A549 (cell line): Measurements from ENCODE around the gene RANBP17. TPM values are rescaled to one million over a fixed set of nuclear protein-coding genes. Genes with fewer than 3 reads are reported as not detected.

Source experiments
- ATAC-seq, 2 experiments: fragments of 200-7000 bp in 1 of 2; fragments of >200 bp in 1 of 2; cut with Nextera tagmentation in 1 of 2; cut with Tn5 transposase in 1 of 2; 3 replicates each; pipeline versions ENCODE4 v1.8.0 to v1.9.1; 2018 to 2020; ENCODE audit warnings: mild to moderate bottlenecking in 1 of 2, moderate library complexity in 1 of 2
- CTCF ChIA-PET: fragments of 300-600 bp; sonication (Branson Sonifier 250); formaldehyde crosslinking; extraction: SDS; loops from one replicate; lab custom pipeline; 2021; ENCODE audit warnings: antibody characterized with exemption, inconsistent platforms; lab: Yijun Ruan, JAX
- POLR2A ChIA-PET: fragments of 350-600 bp; formaldehyde crosslinking; extraction: SDS; loops from one replicate; lab custom pipeline; 2021; ENCODE audit warnings: antibody characterized with exemption, inconsistent platforms; lab: Yijun Ruan, JAX
- DNase-seq, 2 experiments: peaks; one replicate each; pipeline versions ENCODE4 v3.0.0 to v3.0.0-alpha.2; 2011 to 2016; ENCODE audit warnings: low read depth in 1 of 2, low spot score in 1 of 2
- FAIRE-seq: peaks from 2 replicates; lab custom pipeline; 2011; peaks lifted over from hg19 to GRCh38; lab: Jason Lieb, UNC
- H3K27ac ChIP-seq, 2 experiments: fragments of >200 bp; sonication (Bioruptor Twin); formaldehyde crosslinking; 3 replicates each; pipeline ENCODE4 v1.5.1; 2016 to 2017
- H3K4me1 ChIP-seq: fragments of >200 bp; sonication (Bioruptor Twin); formaldehyde crosslinking; 3 replicates; pipeline ENCODE4 v1.6.1; 2016
- H3K4me2 ChIP-seq: fragments of >200 bp; sonication (Bioruptor Twin); formaldehyde crosslinking; 3 replicates; pipeline ENCODE4 v1.6.1; 2016
- H3K4me3 ChIP-seq: fragments of >200 bp; sonication (Bioruptor Twin); formaldehyde crosslinking; 3 replicates; pipeline ENCODE4 v1.5.1; 2016
- H3K9me3 ChIP-seq: fragments of >200 bp; sonication (Bioruptor Twin); formaldehyde crosslinking; 3 replicates; pipeline ENCODE4 v1.6.1; 2016
- CBX2 ChIP-seq: fragments of 200-600 bp; sonication (generic); IDR thresholded peaks from 2 replicates; pipeline ENCODE4 v1.6.1; 2016; ENCODE audit warnings: low read depth, mild to moderate bottlenecking, borderline replicate concordance
- CHD2 ChIP-seq: fragments of 150-350 bp; IDR thresholded peaks from 2 replicates; pipeline ENCODE4 v1.6.1; 2014; ENCODE audit warnings: low read length; ENCODE audit not compliant: partially characterized antibody
- KDM5A ChIP-seq: fragments of 200-600 bp; sonication (generic); IDR thresholded peaks from 2 replicates; pipeline ENCODE4 v1.6.1; 2016; ENCODE audit warnings: antibody characterized with exemption, mild to moderate bottlenecking
- MYC ChIP-seq: IDR thresholded peaks from 2 replicates; pipeline ENCODE4 v1.6.1; 2012; ENCODE audit warnings: mild to moderate bottlenecking, inconsistent platforms, low read length, improper control_type of control experiment, borderline replicate concordance
- POLR2A ChIP-seq: IDR thresholded peaks from 2 replicates; pipeline ENCODE4 v1.6.1; 2012; ENCODE audit warnings: mild to moderate bottlenecking, low read length
- RCOR1 ChIP-seq: fragments of 150-350 bp; IDR thresholded peaks from 2 replicates; pipeline ENCODE4 v1.6.1; 2014; ENCODE audit warnings: antibody characterized with exemption, low read length, low read depth
- RFX5 ChIP-seq: fragments of 450-650 bp; IDR thresholded peaks from 2 replicates; pipeline ENCODE4 v1.7.1; 2014; ENCODE audit warnings: antibody characterized with exemption, mild to moderate bottlenecking, moderate library complexity
- RNF2 ChIP-seq: fragments of 200-600 bp; sonication (generic); IDR thresholded peaks from 2 replicates; pipeline ENCODE4 v1.6.1; 2016; ENCODE audit warnings: low read depth, mild to moderate bottlenecking, antibody characterized with exemption, moderate library complexity, borderline replicate concordance
- ZSCAN20 ChIP-seq: fragments of 250-450 bp; sonication (Bioruptor Pico); IDR thresholded peaks from 2 replicates; pipeline ENCODE4 v1.8.0; 2022; ENCODE audit warnings: mild to moderate bottlenecking, moderate library complexity
- WGBS: methylation state at CpG from one replicate; pipeline ENCODE4 v1.1.6; 2017; ENCODE audit errors: missing lambda C conversion rate; 5-methylcytosine and 5-hydroxymethylcytosine counted together
- polyA plus RNA-seq, 4 experiments: library from polyadenylated mRNA; depleted of rRNA in 3 of 4; stranded (reverse); fragments of >200 nt; fragmentation: RNase III in 1 of 4; extraction: RNeasy Plus Mini Kit Qiagen cat#74134 plus additional on column Dnase treatment in 1 of 4; gene quantifications; 2 replicates in 3 of 4; 3 replicates in 1 of 4; pipeline ENCODE4 v1.2.3, GENCODE V29; 2011 to 2017
- TF ChIP-seq, protein P1 (sequence below): fragments of 200-600 bp; sonication (generic); IDR thresholded peaks from 2 replicates; pipeline ENCODE4 v1.6.1; 2016; ENCODE audit warnings: antibody characterized with exemption, mild to moderate bottlenecking, moderate library complexity
- TF ChIP-seq, protein P2 (sequence below): IDR thresholded peaks from 2 replicates; pipeline ENCODE4 v1.6.1; 2012
- TF ChIP-seq, protein P3 (sequence below): IDR thresholded peaks from 2 replicates; pipeline ENCODE4 v1.6.1; 2012; ENCODE audit warnings: low read depth, borderline replicate concordance
- TF ChIP-seq, protein P4 (sequence below): IDR thresholded peaks from 2 replicates; pipeline ENCODE4 v1.6.1; 2012
- TF ChIP-seq, protein P5 (sequence below): fragments of >200 bp; sonication (Bioruptor Twin); formaldehyde crosslinking; IDR thresholded peaks from 3 replicates; pipeline ENCODE4 v1.5.1; 2016
- TF ChIP-seq, protein P6 (sequence below): fragments of 250-450 bp; sonication (Bioruptor Pico); IDR thresholded peaks from 2 replicates; pipeline ENCODE4 v1.5.0; 2020; ENCODE audit warnings: low read depth, mild to moderate bottlenecking, moderate library complexity
- TF ChIP-seq, protein P7 (sequence below): fragments of 450-650 bp; IDR thresholded peaks from 2 replicates; pipeline ENCODE4 v1.6.1; 2014; ENCODE audit warnings: antibody characterized with exemption
- TF ChIP-seq, protein P8 (sequence below): fragments of >200 bp; sonication (Bioruptor Twin); formaldehyde crosslinking; IDR thresholded peaks from 2 replicates; pipeline ENCODE4 v1.6.1; 2016

Gene RANBP17
- polyA plus RNA-seq, 2 of the 4 experiments (the other 2 are of a cell fraction) = 3.4 to 9.2 TPM

DNA sequence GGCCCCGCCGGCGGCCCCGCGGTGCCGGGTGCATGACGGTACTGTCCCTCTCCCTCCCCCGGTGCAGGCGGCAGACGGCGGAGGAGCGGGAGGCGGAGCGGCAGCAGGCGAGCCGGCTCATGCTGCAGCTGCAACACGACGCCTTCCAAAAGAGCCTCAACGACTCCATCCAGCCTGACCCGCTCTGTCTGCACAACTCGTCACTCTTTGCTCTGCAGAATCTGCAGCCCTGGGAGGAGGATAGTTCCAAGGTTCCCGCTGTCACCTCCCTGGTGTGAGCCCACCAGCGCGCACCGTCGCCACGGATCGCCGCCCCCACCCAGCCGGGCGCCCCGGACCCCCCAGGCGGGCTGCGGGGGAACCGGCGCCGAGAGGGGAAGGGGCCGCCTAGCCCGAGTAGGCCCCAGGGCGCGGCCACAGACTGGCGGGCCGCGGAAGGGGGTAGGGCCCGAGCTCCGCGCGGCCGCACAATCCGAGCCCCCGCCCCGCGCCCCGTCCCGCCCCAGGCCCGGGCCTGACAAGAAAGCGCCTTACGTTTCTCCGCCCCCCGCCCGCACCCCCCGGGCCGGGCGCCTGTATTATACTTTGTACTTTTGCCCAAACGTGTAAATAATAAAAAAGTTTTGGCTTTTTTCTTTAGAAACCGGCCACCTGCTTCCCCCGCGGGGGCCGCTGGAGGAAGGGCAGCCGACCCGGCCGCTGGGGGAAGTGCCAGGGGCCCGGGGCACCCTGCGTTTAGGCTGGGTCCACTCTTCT, 449.7 kb downstream of the RANBP17 start:
- Histone ChIP-seq H3K9me3 (no peaks in the 10 kb centered on the region), H3K4me2 (peak overlapping the region; percentile 44; the same call in 1 of the 3 replicates), H3K4me3 (no peak overlapping the region), H3K4me1 (no peaks in the 10 kb centered on the region), H3K27ac (no peak overlapping the region)
- FAIRE-seq (no peak), ATAC-seq (peak; percentile 26 to 41; a peak in 2 of 6 replicates), DNase-seq (no peak)
- WGBS = 64% methylated on average over 30 of the region's 74 CpGs
- ChIA-PET CTCF (no interaction called here), POLR2A (no interaction called here)
- TF ChIP-seq, protein P1, sequence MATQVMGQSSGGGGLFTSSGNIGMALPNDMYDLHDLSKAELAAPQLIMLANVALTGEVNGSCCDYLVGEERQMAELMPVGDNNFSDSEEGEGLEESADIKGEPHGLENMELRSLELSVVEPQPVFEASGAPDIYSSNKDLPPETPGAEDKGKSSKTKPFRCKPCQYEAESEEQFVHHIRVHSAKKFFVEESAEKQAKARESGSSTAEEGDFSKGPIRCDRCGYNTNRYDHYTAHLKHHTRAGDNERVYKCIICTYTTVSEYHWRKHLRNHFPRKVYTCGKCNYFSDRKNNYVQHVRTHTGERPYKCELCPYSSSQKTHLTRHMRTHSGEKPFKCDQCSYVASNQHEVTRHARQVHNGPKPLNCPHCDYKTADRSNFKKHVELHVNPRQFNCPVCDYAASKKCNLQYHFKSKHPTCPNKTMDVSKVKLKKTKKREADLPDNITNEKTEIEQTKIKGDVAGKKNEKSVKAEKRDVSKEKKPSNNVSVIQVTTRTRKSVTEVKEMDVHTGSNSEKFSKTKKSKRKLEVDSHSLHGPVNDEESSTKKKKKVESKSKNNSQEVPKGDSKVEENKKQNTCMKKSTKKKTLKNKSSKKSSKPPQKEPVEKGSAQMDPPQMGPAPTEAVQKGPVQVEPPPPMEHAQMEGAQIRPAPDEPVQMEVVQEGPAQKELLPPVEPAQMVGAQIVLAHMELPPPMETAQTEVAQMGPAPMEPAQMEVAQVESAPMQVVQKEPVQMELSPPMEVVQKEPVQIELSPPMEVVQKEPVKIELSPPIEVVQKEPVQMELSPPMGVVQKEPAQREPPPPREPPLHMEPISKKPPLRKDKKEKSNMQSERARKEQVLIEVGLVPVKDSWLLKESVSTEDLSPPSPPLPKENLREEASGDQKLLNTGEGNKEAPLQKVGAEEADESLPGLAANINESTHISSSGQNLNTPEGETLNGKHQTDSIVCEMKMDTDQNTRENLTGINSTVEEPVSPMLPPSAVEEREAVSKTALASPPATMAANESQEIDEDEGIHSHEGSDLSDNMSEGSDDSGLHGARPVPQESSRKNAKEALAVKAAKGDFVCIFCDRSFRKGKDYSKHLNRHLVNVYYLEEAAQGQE = no peak
- TF ChIP-seq, protein P2, sequence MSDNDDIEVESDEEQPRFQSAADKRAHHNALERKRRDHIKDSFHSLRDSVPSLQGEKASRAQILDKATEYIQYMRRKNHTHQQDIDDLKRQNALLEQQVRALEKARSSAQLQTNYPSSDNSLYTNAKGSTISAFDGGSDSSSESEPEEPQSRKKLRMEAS = peak; percentile 60
- TF ChIP-seq, protein P3, sequence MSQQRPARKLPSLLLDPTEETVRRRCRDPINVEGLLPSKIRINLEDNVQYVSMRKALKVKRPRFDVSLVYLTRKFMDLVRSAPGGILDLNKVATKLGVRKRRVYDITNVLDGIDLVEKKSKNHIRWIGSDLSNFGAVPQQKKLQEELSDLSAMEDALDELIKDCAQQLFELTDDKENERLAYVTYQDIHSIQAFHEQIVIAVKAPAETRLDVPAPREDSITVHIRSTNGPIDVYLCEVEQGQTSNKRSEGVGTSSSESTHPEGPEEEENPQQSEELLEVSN = peak; percentile 55; the same call in 1 of the 2 replicates

DNA sequence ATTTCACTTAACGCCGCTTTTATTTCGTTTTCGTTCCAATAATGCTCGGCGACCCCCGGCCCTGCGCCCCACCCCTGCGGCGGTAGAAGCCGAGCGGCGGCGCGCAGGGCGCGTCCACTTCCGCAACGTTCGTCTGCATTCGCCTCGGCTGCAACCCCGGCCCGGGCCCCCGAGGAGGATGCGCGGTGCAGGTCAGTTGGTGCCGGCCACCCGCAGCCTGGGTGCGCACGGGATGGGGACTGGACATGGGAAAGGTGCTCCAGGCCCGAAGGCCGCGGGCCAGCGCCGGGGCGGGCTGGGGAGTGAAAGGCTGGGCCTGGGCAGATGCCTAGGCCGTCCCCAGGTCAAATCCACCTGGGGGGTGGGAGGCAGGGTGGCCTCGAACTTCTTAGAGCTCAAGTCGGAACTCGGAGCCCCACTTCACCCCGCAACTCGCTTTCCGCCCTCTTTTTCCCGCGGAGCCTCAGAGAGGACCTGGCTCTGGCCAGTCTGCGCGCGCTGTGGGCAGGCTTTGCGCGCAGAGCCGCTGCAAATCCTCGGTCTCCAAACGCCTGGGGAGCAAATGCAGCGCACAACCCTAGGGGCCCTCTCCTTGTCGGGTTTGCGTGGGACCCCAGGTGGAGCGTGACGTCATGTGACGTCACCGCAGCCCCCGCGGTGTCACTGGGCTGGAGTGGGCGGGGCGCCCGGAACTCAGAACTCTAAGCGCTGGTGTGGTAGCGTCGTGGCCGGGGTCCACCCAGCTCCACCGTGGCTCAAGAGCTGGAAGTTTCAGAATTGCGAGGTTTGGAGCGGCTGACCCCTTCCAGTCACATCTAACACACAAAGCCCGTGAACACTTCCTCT, 450.5 kb downstream of the RANBP17 start:
- ChIA-PET POLR2A (no interaction called here), CTCF (no interaction called here)
- peak in 1 of 2 experiments; percentile 38; a peak in 2 of 6 replicates for ATAC-seq
- Histone ChIP-seq H3K4me3 (no peak overlapping the region), H3K4me1 (no peaks in the 10 kb centered on the region), H3K27ac (no peak overlapping the region), H3K9me3 (no peaks in the 10 kb centered on the region), H3K4me2 (peak overlapping the region; percentile 32; the same call in 1 of the 3 replicates)
- no peak for DNase-seq
- WGBS = 66% methylated on average over 62 of the region's 74 CpGs
- TF ChIP-seq, protein P4, sequence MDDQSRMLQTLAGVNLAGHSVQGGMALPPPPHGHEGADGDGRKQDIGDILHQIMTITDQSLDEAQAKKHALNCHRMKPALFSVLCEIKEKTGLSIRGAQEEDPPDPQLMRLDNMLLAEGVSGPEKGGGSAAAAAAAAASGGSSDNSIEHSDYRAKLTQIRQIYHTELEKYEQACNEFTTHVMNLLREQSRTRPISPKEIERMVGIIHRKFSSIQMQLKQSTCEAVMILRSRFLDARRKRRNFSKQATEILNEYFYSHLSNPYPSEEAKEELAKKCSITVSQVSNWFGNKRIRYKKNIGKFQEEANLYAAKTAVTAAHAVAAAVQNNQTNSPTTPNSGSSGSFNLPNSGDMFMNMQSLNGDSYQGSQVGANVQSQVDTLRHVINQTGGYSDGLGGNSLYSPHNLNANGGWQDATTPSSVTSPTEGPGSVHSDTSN = no peak
- TF ChIP-seq POLR2A = no peak
- TF ChIP-seq, protein P3 = no peak
- TF ChIP-seq, protein P5, sequence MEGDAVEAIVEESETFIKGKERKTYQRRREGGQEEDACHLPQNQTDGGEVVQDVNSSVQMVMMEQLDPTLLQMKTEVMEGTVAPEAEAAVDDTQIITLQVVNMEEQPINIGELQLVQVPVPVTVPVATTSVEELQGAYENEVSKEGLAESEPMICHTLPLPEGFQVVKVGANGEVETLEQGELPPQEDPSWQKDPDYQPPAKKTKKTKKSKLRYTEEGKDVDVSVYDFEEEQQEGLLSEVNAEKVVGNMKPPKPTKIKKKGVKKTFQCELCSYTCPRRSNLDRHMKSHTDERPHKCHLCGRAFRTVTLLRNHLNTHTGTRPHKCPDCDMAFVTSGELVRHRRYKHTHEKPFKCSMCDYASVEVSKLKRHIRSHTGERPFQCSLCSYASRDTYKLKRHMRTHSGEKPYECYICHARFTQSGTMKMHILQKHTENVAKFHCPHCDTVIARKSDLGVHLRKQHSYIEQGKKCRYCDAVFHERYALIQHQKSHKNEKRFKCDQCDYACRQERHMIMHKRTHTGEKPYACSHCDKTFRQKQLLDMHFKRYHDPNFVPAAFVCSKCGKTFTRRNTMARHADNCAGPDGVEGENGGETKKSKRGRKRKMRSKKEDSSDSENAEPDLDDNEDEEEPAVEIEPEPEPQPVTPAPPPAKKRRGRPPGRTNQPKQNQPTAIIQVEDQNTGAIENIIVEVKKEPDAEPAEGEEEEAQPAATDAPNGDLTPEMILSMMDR = no peak
- no peak for TF ChIP-seq ZSCAN20 (CRISPR knock-in tag)
- no peak for TF ChIP-seq CBX2
- TF ChIP-seq, protein P6, sequence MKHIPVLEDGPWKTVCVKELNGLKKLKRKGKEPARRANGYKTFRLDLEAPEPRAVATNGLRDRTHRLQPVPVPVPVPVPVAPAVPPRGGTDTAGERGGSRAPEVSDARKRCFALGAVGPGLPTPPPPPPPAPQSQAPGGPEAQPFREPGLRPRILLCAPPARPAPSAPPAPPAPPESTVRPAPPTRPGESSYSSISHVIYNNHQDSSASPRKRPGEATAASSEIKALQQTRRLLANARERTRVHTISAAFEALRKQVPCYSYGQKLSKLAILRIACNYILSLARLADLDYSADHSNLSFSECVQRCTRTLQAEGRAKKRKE (CRISPR knock-in tag) = no peak
- TF ChIP-seq RCOR1 = no peak
- TF ChIP-seq, protein P7, sequence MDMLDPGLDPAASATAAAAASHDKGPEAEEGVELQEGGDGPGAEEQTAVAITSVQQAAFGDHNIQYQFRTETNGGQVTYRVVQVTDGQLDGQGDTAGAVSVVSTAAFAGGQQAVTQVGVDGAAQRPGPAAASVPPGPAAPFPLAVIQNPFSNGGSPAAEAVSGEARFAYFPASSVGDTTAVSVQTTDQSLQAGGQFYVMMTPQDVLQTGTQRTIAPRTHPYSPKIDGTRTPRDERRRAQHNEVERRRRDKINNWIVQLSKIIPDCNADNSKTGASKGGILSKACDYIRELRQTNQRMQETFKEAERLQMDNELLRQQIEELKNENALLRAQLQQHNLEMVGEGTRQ = no peak
- TF ChIP-seq RFX5 = no peak
- no peak for TF ChIP-seq RNF2
- TF ChIP-seq KDM5A = no peak
- TF ChIP-seq, protein P8, sequence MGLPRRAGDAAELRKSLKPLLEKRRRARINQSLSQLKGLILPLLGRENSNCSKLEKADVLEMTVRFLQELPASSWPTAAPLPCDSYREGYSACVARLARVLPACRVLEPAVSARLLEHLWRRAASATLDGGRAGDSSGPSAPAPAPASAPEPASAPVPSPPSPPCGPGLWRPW = no peak
- no peak for TF ChIP-seq CHD2
- TF ChIP-seq MYC = no peak
- TF ChIP-seq, all 56 proteins: peak for 0
- no peak for FAIRE-seq
